Spleen (tissue), 11 donors: ENCODE measurements around the gene PAM. TPM values are rescaled to one million over a fixed set of nuclear protein-coding genes. Genes with fewer than 3 reads are reported as not detected.

Source experiments
- DNase-seq: peaks from one replicate; pipeline ENCODE4 v3.0.0-alpha.2; 2020
- H3K27ac ChIP-seq, 8 donors: fragments of 200-600 bp; sonication (generic) in 7 of 8; 1 replicate in 4 of 8; 2 replicates in 4 of 8; pipeline versions ENCODE4 v1.5.0 to v1.8.0; 2016 to 2021; ENCODE audit warnings: inconsistent platforms in 4 of 8, mild to moderate bottlenecking in 4 of 8, moderate library complexity in 1 of 8
- H3K27me3 ChIP-seq, 7 donors: fragments of 200-600 bp; sonication (generic) in 6 of 7; replicated peaks in 1 of 7; 1 replicate in 4 of 7; 2 replicates in 3 of 7; pipeline versions ENCODE4 v1.5.0 to v1.8.0; 2016 to 2021; ENCODE audit warnings: inconsistent platforms in 3 of 7, mild to moderate bottlenecking in 1 of 7
- H3K36me3 ChIP-seq, 6 donors: fragments of 200-600 bp; sonication (generic) in 5 of 6; 1 replicate in 4 of 6; 2 replicates in 2 of 6; pipeline versions ENCODE4 v1.5.0 to v1.8.0; 2016 to 2021; ENCODE audit warnings: inconsistent platforms in 2 of 6
- H3K4me1 ChIP-seq, 6 donors: fragments of 200-600 bp; sonication (generic) in 5 of 6; 1 replicate in 3 of 6; 2 replicates in 3 of 6; pipeline versions ENCODE4 v1.5.0 to v1.8.0; 2016 to 2021; ENCODE audit warnings: inconsistent platforms in 3 of 6
- H3K4me3 ChIP-seq, 8 donors: fragments of 200-600 bp; sonication (generic) in 7 of 8; 1 replicate in 4 of 8; 2 replicates in 4 of 8; pipeline versions ENCODE4 v1.5.0 to v1.8.0; 2016 to 2021; ENCODE audit warnings: inconsistent platforms in 4 of 8, mild to moderate bottlenecking in 4 of 8, moderate library complexity in 2 of 8
- H3K9me3 ChIP-seq, 8 donors: fragments of 200-600 bp; sonication (generic) in 7 of 8; 1 replicate in 4 of 8; 2 replicates in 4 of 8; pipeline versions ENCODE4 v1.5.0 to v1.8.0; 2016 to 2021; ENCODE audit warnings: inconsistent platforms in 4 of 8
- CTCF ChIP-seq, 11 experiments: fragments of 200-600 bp in 7 of 11; fragments of 450-650 bp in 4 of 11; sonication (generic) in 4 of 11; IDR thresholded peaks in 8 of 11; conservative IDR thresholded peaks in 3 of 11; 1 replicate in 7 of 11; 2 replicates in 4 of 11; pipeline versions ENCODE4 v1.4.0 to v1.8.0; 2016 to 2021; ENCODE audit warnings: antibody characterized with exemption in 11 of 11, inconsistent platforms in 4 of 11, mild to moderate bottlenecking in 1 of 11
- POLR2A ChIP-seq, 3 donors: fragments of 450-650 bp; IDR thresholded peaks; one replicate each; pipeline ENCODE4 v1.5.1; 2017; ENCODE audit warnings: antibody characterized with exemption in 3 of 3, mild to moderate bottlenecking in 1 of 3
- POLR2AphosphoS5 ChIP-seq, 3 donors: sonication (generic); formaldehyde crosslinking; IDR thresholded peaks; one replicate each; pipeline ENCODE4 v1.5.1; 2017; ENCODE audit warnings: antibody characterized with exemption in 3 of 3
- WGBS, 5 donors: extraction: QIAGEN DNeasy Blood & Tissue Kit in 3 of 5; methylation state at CpG; one replicate each; pipeline versions ENCODE4 v1.1.5 to v1.1.7; 2013 to 2018; 5-methylcytosine and 5-hydroxymethylcytosine counted together
- intact Hi-C: fragments of 100-400 bp; cut with DNase I; formaldehyde crosslinking; loops from one replicate; pipeline ENCODE4 v1.15.0; 2023; ENCODE audit warnings: low total_unique reads
- polyA plus RNA-seq, 3 donors: library from polyadenylated mRNA; stranded (reverse); fragments of 200-250 nt; gene quantifications; one replicate each; pipeline ENCODE4 v1.2.1, GENCODE V29; 2013
- total RNA-seq, 7 donors: library from RNA; depleted of rRNA in 3 of 7; stranded (reverse); fragments of >200 nt in 3 of 7; fragmentation: NEBNext Ultra II Directional in 4 of 7; extraction: Animal tissue kit (Norgen Biotek cat#: 25700) in 4 of 7; gene quantifications; one replicate each; pipeline versions ENCODE4 v1.1.0 to v1.2.1, GENCODE V29; 2016 to 2021
- donor health status: healthy with polysubstance abuse.
- donor health status: DM: no; HTN: no; CAD: no; lungs with moderate emphysema.
- donor health status: DM: no; HTN: no; CAD: no.
- donor health status: Bipolar disorder and iron deficiency.
- donor health status: healthy.
- donor health status: DM: no; HTN: no; CAD: no.
- donor health status: DM: yes; HTN: yes; CAD: no.

Gene PAM
- total and polyA plus RNA-seq, 10 donors, result 37.4 to 155 (median 110) TPM

- Histone ChIP-seq H3K27me3 (no peaks in the 10 kb centered on the region), H3K36me3 (peaks cover 0 to 13% (median 0%) of the 10 kb centered on the region in 6 donors), H3K4me3 (no peak overlapping the region), H3K4me1 (peaks cover 0 to 8% (median 0%) of the 10 kb centered on the region in 6 donors), H3K27ac (peak overlapping the region in 2 of 8 donors; percentile 27 to 37), H3K9me3 (no peaks in the 10 kb centered on the region)
- no peak for TF ChIP-seq POLR2A (IDR thresholded peaks at IDR 0.05)
- TF ChIP-seq CTCF (IDR thresholded peaks at IDR 0.05 in 8 of 11, conservative IDR thresholded peaks at IDR 0.05 in 3 of 11), result no peak
- TF ChIP-seq POLR2AphosphoS5 (IDR thresholded peaks at IDR 0.05), result no peak
- WGBS, 5 donors, result 90 to 92% (median 91%) methylated on average over 4 of the region's 4 CpGs
- intact Hi-C loops, result no loop called here
- DNase-seq, result no peak
Observed at GRCh38 chr5:102975045-102975444, 219.9 kb downstream of the PAM start.

DNA sequence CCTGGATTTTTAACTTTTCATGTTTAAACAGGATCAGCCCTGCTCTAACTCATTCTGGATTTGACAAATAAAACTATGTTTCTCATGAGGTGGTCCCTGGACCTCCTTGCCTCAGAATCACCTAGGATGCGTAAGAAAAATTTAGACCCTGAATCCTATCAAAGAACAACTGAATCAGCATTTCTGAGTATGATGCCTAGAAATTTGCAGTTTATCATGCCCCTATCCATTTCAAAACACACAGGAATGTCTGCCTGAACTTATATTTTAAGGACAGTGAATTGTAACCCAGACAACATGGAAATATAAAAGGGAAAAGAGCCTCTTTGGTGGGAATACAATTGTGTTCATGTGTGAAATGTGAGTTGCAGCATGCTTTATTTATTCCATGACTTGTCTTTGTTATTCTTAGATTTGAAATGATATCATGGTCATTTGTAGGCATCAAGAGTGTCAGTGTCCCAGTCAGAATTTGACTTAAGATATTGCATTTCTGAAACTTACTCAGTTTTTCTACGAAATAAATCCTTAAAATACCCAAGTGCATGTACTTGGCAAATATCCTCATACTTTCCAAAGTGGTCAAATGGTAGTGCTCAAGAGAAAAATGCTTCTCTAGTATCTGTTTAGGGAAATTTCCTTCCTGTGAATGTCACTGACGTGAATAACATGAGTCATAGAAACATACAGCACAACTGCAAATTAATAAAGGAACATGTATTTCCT is 220.5 kb downstream of the PAM start:
- no peak for TF ChIP-seq POLR2A (IDR thresholded peaks at IDR 0.05)
- TF ChIP-seq POLR2AphosphoS5 (IDR thresholded peaks at IDR 0.05), result no peak
- TF ChIP-seq CTCF (IDR thresholded peaks at IDR 0.05 in 8 of 11, conservative IDR thresholded peaks at IDR 0.05 in 3 of 11), result no peak
- intact Hi-C loops, result no loop called here
- Histone ChIP-seq H3K9me3 (no peaks in the 10 kb centered on the region), H3K4me3 (no peak overlapping the region), H3K27ac (peak overlapping the region in 2 of 8 donors; percentile 27 to 37), H3K27me3 (no peaks in the 10 kb centered on the region), H3K4me1 (peaks cover 0 to 8% (median 0%) of the 10 kb centered on the region in 6 donors), H3K36me3 (peaks cover 0 to 13% (median 0%) of the 10 kb centered on the region in 6 donors)
- WGBS, 5 donors, result 58 to 80% (median 71%) methylated on average over 3 of the region's 3 CpGs
- DNase-seq, result no peak

DNA sequence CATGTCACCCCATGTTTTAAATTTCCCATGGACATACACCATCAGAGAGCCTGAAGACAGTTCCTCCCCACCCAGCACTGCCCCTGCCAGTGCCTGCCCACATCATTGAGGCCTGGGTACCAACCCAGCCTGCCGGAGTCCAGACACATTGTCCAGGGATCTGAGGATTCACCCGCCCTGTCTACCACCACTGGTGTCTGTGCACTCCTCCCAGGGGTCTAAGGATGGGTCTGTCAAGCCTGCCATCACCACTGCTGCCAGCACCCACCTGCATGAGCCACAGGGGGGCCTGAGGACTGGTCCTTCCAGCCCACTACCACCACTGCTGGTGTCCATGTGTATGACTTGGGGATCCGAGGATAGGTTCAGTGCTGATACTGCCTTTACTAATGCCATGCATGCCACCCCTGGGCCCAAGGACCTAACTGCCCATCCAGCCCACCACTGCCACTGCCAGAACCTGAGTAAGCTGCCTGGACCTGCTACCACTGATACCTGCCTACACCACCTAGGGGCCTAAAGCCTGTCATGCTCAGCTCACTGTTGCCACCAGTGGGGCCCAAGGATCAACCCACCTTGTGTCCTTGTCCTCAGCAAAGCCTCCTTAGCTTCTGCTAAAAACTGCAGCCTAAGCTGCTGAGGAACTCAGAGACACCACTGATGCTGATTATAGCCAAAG is 227.0 kb downstream of the PAM start:
- H3K36me3 ChIP-seq, result peaks cover 0 to 11% (median 2%) of the 10 kb centered on the region in 6 donors
- WGBS, 5 donors, result 95 to 100% (median 98%) methylated on average over 3 of the region's 3 CpGs
- H3K9me3 ChIP-seq, result peaks cover 0 to 18% (median 10%) of the 10 kb centered on the region in 8 donors
- no peak overlapping the region for H3K4me3 ChIP-seq
- no peak overlapping the region for H3K27ac ChIP-seq
- intact Hi-C loops, result no loop called here
- no peak for DNase-seq
- TF ChIP-seq POLR2A (IDR thresholded peaks at IDR 0.05) (no peak), POLR2AphosphoS5 (IDR thresholded peaks at IDR 0.05) (no peak), CTCF (IDR thresholded peaks at IDR 0.05 in 8 of 11, conservative IDR thresholded peaks at IDR 0.05 in 3 of 11) (no peak)
- no peaks in the 10 kb centered on the region for H3K4me1 ChIP-seq
- no peaks in the 10 kb centered on the region for H3K27me3 ChIP-seq

- no peak overlapping the region for H3K4me3 ChIP-seq
- no peaks in the 10 kb centered on the region for H3K27me3 ChIP-seq
- DNase-seq, result no peak
- no peaks in the 10 kb centered on the region for H3K4me1 ChIP-seq
- H3K36me3 ChIP-seq, result peaks cover 0 to 10% (median 2%) of the 10 kb centered on the region in 6 donors
- 80 to 86% (median 83%) methylated on average over 3 of the region's 3 CpGs for WGBS, 5 donors
- intact Hi-C loops, result no loop called here
- no peak overlapping the region for H3K27ac ChIP-seq
- TF ChIP-seq POLR2AphosphoS5 (IDR thresholded peaks at IDR 0.05), result no peak
- TF ChIP-seq POLR2A (IDR thresholded peaks at IDR 0.05), result no peak
- TF ChIP-seq CTCF (IDR thresholded peaks at IDR 0.05 in 8 of 11, conservative IDR thresholded peaks at IDR 0.05 in 3 of 11), result no peak
- peaks cover 0 to 18% (median 10%) of the 10 kb centered on the region in 8 donors for H3K9me3 ChIP-seq
Observed at GRCh38 chr5:102986074-102986473, 231.0 kb downstream of the PAM start.
